Activated CD4-positive, alpha-beta T cell treated with anti-CD3 and anti-CD28 coated beads for 24 hours (primary cell): Measurements from ENCODE around the gene CTNNBL1.
"Not testable (repeated sequence)": the region's sequence is repeated elsewhere in the genome, so short reads cannot be mapped to it uniquely, and the experiment has no call there.

Source experiments
- DNase-seq, 2 donors: peaks; one replicate each; pipeline ENCODE4 v3.0.0-alpha.2; 2020; ENCODE audit warnings: low read depth in 2 of 2

CTNNBL1 gene

GRCh38 chr20:37850724-37851355, 157.0 kb downstream of the CTNNBL1 start:
- DNase-seq, result no peak

GRCh38 chr20:37852666-37853065, 158.8 kb downstream of the CTNNBL1 start:
- DNase-seq, result no peak

GRCh38 chr20:37853823-37854375, 160.1 kb downstream of the CTNNBL1 start:
- DNase-seq, result no peak

GRCh38 chr20:37856034-37856433, 162.2 kb downstream of the CTNNBL1 start:
- DNase-seq, result not testable (repeated sequence)

GRCh38 chr20:37856932-37857660, 163.3 kb downstream of the CTNNBL1 start:
- no peak for DNase-seq

DNA sequence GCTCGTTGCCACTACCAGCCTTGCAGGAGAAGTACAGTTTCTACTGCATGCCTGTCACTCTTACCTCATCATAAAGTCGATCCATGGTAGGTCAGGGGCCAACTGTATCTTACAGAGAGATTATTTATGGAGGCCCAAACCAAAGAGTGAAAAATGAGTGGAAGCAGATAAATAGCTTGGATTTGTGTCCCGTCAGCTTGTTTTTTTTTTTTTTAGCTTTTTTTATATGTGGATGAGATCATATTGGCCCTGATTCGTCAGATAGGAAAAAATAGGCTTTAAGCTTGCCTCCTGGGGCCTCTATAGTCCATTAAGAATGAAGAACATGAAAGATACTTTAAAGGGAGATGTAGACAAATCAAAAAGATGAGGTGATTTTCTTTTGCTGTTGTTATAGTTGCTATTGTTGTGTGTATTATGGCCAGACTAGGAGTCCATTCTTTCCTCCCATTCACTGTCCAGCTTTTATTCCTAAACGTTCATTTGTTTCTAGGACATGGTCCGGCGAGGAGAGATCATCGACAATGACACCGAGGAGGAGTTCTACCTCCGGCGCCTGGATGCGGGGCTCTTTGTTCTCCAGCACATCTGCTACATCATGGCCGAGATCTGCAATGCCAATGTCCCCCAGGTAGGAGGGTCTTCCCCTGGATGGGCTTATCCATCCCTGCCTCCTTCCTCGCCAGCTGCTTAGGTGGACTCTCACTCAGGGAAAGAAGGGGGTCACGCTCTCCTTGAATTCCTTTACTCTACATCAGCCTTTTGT, 165.8 kb downstream of the CTNNBL1 start:
- DNase-seq, result no peak

DNA sequence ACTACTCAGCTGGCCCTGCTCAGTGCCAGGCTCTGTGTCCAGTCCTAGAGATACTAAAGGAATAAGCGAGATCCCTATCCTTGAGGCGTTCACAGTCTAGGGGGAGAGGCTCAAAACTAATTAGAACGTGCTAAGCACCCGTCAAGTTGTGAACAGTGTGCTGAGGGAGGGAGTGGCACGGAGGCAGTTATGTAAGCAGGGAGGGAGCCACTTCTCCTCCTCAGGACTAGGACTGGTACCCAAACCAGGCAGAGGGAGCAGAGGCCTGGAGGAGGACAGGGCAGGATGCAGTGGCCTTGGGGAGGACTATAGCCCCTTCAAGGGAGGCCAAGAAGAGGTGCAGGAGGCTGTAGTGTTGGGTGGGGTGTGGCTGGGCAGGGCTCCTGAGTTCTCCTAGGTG, 169.5 kb downstream of the CTNNBL1 start:
- DNase-seq, result no peak

GRCh38 chr20:37864298-37864697, 170.5 kb downstream of the CTNNBL1 start:
- DNase-seq, result no peak

- DNase-seq, result no peak
Observed at GRCh38 chr20:37866051-37866450, 172.2 kb downstream of the CTNNBL1 start.

- no peak for DNase-seq
Observed at GRCh38 chr20:37867289-37868195, 173.7 kb downstream of the CTNNBL1 start.

- no peak for DNase-seq
Observed at GRCh38 chr20:37868851-37869333, 175.1 kb downstream of the CTNNBL1 start.

- no peak for DNase-seq
Observed at GRCh38 chr20:37869334-37869861, 175.6 kb downstream of the CTNNBL1 start.

DNA sequence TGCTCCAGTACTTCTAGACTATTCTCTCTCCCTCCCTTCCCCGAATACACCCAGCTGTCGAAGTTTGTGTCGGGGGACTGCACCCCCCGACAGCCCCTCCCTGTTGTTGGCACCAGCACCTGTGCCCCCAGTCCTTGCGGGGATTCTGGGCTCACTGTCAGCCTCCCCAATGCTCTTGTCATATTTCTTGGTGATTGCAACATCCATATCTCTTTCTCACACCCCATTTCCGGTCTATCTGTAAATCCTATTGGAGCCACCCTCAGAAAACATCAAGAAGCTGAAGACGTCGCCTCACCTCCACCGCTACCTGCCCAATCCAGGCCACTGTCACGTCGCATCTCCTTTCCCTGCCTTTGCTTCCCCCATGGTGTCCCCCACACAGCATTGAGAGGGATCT, 176.5 kb downstream of the CTNNBL1 start:
- no peak for DNase-seq

DNA sequence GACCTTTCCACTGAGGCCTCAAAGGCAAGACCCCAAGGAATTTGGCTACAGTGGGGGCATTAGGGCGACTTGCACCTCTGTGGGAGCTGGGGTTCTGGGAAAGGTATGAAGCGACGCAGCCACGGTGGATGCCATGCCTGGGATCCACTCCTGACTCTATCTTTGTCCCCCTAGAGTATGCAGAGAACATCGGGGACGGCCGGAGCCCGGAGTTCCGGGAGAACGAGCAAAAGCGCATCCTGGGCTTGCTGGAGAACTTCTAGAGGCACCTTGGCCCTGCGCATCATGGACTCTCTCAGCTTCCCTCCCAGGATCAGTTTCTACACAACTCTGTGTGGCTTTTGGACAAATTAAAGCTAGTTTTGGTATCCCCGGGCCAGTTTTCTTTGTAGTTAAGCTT, 177.9 kb downstream of the CTNNBL1 start:
- no peak for DNase-seq

GRCh38 chr20:37872161-37872560, 178.3 kb downstream of the CTNNBL1 start:
- DNase-seq, result no peak

- no peak for DNase-seq
Observed at GRCh38 chr20:37873884-37874283, 180.1 kb downstream of the CTNNBL1 start.

DNA sequence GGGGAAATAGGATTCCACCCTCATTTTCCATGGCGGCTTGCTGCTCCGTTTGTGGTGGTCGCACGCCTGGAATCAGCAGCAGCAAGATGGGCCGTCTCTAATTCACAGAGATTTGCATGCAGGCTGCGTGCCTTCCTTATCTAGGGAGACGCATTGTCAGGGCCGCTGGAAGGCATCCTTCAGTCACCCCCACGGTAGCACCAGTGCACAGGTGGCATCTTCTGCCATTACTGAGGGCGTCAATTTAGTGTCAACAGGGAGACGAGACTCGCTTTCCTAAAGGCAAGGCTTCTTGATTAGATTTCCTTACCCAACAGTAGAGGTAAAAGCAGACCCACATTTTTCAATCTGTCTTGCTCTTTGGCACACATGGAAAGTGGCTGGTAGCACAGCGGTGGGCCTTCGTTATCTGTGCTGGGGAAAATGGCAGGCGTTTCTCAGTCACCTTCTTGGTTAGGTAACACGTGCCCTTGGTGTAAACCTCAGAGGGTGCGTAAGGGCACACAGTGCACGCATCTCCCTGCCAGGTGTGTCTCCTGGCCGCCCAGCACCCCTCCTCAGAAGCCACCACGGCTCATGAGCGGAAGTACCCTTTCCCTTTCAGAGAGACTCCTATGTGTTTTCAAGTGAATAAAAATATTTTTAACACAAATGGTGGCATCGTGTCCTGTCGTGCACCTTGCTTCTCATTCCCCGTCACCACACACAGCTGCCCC, 181.8 kb downstream of the CTNNBL1 start:
- no peak for DNase-seq

DNA sequence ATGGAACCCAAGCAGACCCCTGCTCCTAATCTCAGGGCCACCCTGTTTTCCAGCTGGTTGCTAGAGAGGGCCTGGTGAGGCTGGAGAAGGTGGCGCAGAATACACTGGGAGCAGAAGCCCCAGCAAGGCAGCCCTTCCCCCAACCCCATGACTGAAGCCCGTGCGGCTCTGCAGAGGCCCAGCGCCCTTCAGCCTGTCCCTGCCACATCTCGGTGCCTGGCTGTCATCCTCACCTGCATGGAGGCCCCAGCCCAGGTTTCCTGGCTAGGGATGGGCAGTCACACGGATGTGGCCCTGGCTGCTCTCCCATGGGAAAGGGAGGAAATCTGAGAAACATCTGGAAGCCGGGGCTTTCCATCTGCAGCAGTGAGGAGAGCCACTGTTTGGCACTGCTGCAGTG, 183.0 kb downstream of the CTNNBL1 start:
- DNase-seq, result no peak

GRCh38 chr20:37877832-37878772, 184.3 kb downstream of the CTNNBL1 start:
- no peak for DNase-seq
